HL-60 (cell line): ENCODE measurements around the gene GLTP.

ENCODE experiments used
- DNase-seq, 2 experiments: peaks; one replicate each; pipeline ENCODE4 v3.0.0-alpha.2; 2010 to 2020; ENCODE audit warnings: low read depth in 1 of 2, low spot score in 1 of 2
- H3K27ac ChIP-seq: fragments of 250-450 bp; sonication (Bioruptor Pico); replicated peaks from 2 replicates; pipeline ENCODE4 v1.5.1; 2020; ENCODE audit warnings: mild to moderate bottlenecking, moderate library complexity
- H3K27me3 ChIP-seq: fragments of 250-450 bp; sonication (Bioruptor Pico); 2 replicates; pipeline ENCODE4 v1.5.1; 2021; ENCODE audit warnings: mild to moderate bottlenecking, moderate library complexity; ENCODE audit not compliant: insufficient read depth, poor library complexity, severe bottlenecking
- H3K4me3 ChIP-seq: replicated peaks from 2 replicates; pipeline ENCODE4 v1.5.1; 2011; ENCODE audit warnings: mild to moderate bottlenecking, control low read depth, low read length; ENCODE audit not compliant: insufficient read depth
- CTCF ChIP-seq: IDR thresholded peaks from one replicate; pipeline ENCODE4 v1.5.1; 2011; ENCODE audit warnings: low read length, control low read depth, inconsistent platforms; ENCODE audit not compliant: insufficient read depth
- GABPA ChIP-seq: IDR thresholded peaks from 2 replicates; pipeline ENCODE4 v1.6.1; 2012; ENCODE audit warnings: low read depth
- POLR2AphosphoS5 ChIP-seq: IDR thresholded peaks from 2 replicates; pipeline ENCODE4 v1.6.1; 2012; ENCODE audit warnings: low read depth
- REST ChIP-seq: IDR thresholded peaks from 2 replicates; pipeline ENCODE4 v1.6.1; 2012; ENCODE audit warnings: low read depth; ENCODE audit not compliant: insufficient replicate concordance
- SPI1 ChIP-seq: IDR thresholded peaks from 2 replicates; pipeline ENCODE4 v1.6.1; 2012; ENCODE audit warnings: low read depth, mild to moderate bottlenecking, borderline replicate concordance

The GLTP gene

DNA sequence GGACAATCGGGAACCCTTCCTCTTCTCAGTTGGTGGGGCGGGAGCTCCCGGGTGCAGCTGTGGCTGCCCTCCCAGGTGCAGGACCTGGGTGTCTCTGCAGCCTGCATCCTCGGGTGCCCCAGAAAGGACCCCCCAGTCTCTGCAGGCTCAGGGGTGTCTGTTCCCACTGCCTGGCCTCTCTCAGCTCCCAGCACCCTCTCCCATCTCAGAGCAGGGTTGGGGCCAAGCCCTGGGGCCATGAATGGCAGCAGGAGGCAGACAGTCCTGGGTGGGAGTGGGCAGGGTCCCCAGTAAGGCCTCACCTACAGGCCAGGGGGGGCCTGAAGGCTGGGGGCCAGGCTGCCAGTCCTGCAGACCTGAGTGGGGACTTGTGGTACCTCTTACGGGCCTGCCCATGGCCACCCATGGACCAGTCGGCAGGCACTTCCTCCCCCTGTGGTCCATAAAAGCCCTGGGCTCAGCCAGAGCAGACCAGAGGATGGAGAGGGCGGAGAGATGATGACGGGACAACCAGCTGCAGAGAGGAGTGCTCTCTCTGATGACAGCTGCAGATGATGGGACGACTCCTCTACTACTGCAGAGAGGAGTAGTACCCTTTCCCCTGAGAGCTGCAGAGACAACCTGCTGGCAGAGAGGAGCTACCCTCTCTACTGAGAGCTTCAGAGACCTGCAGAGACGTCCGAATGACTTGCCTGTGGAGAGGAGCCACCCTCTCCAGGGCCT, 46.3 kb upstream of the GLTP start:
- H3K27me3 ChIP-seq = no peaks in the 10 kb centered on the region
- no peak overlapping the region for H3K4me3 ChIP-seq
- no peak for TF ChIP-seq SPI1
- H3K27ac ChIP-seq = no peak overlapping the region
- DNase-seq = no peak

DNA sequence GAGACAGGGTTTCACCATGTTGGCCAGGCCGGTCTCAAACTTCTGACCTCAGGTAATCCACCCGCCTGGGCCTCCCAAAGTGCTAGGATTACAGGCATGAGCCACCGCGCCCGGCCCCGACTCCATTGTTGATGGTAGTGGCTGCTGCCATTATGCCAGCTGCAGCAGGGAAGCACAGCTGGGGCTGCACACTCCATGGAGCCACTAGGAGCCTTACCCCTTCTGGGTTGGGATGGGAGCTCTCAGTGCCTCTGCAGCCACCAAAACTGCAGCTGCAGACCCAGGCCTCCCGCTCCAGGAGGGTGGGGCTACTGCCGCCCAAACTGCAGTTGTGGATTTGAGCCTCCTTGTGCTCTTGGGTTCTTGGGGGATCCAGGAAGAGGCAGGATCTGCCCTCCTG, 45.7 kb upstream of the GLTP start:
- no peak for TF ChIP-seq GABPA
- no peak for TF ChIP-seq POLR2AphosphoS5
- TF ChIP-seq REST = no peak
- no peak for TF ChIP-seq SPI1
- TF ChIP-seq CTCF = no peak
- Histone ChIP-seq H3K27ac (no peak overlapping the region), H3K27me3 (no peaks in the 10 kb centered on the region), H3K4me3 (no peak overlapping the region)
- no peak for DNase-seq

DNA sequence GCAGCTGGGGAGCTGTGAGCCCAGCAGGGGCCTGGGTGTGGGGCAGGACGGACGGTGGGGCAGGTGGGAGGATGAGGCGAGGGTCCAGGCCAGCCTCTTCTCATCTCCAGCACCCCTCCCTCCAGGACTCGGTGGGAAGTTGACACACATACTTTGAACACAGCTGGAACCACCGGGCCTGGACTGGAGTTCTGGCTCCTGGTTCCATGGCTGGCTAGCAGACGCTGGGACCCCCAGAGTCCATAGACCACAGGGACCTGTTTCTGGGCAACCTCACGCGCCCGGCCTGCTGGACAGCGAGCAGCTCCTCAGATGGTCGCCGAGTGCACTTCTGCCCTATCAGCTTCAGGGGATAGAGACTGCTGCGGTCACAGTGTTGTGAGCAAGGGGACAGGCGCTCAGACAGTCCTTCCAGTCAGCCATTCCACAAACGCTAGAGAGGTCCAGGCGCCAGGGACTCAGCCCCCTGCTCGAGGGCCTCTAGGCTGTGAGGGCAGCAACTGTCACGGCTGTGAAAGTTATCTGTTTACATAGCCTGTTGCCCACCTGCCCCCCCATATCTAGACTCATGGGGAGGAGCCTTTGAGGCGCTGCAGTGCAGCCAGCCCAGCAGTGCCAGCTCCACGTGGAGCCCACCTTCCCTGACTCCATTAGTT, 45.0 kb upstream of the GLTP start:
- DNase-seq = no peak
- H3K27me3 ChIP-seq = no peaks in the 10 kb centered on the region
- no peak for TF ChIP-seq REST
- TF ChIP-seq CTCF = no peak
- no peak for TF ChIP-seq POLR2AphosphoS5
- no peak for TF ChIP-seq GABPA
- TF ChIP-seq SPI1 = no peak
- no peak overlapping the region for H3K4me3 ChIP-seq
- H3K27ac ChIP-seq = no peak overlapping the region

DNA sequence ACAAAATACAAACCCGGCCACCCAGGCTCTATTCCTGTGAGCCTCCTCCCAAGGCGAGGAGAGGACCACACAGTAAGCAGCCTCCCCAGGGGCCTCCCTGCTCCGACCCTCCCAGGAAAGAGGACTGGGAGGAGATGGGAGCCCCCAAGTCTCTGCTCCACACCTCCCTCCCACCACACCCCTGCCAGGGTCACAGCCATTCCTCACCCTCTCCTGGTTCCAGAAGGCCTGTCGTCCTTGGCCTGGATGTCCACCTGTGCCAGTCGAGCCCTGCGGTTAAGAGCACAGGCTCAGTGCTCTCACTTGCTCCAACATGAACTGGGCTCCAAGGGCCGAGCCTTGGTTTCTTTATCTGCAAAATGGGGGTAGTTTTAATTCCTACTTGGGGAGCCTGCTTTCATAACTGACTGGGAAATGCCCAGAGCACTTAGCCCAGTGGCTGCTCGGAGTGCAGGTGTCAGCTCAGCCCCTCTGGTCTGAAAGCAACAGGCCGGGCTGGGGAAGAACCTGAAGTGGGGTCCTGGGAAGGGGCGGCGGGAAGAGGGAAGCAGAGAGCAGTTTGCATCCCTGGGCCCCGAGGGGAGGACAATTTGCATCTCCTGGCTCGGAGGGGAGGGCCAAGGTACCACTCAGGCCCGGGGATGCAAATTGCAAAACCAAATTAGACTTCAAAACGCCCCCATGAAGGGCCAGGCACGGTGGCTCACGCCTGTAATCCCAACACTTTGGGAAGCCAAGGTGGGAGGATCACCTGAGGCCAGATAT, 43.3 kb upstream of the GLTP start:
- DNase-seq = no peak
- TF ChIP-seq SPI1 (no peak), CTCF (no peak), REST (no peak), POLR2AphosphoS5 (no peak), GABPA (no peak)
- Histone ChIP-seq H3K4me3 (no peak overlapping the region), H3K27ac (no peak overlapping the region), H3K27me3 (no peaks in the 10 kb centered on the region)
